CMK (cell line): ENCODE results near the gene PSG7.
"Not testable (repeated sequence)": the region's sequence is repeated elsewhere in the genome, so short reads cannot be mapped to it uniquely, and the experiment has no call there.

Source experiments
- DNase-seq: peaks from one replicate; pipeline ENCODE4 v3.0.0-alpha.2; 2010; ENCODE audit warnings: low read depth

PSG7 gene

GRCh38 chr19:42937107-42937506 is at the start of gene PSG7:
Gene PSG7, minus strand, starts transcription at chr19:42937207. Its CDS starts 131 bp downstream, at chr19:42937076.
- not testable (repeated sequence) for DNase-seq

- no peak for DNase-seq
Measured at GRCh38 chr19:42985588-42985987, 48.6 kb upstream of the PSG7 start.

GRCh38 chr19:42982111-42982510 is 45.1 kb upstream of the PSG7 start:
- DNase-seq = not testable (repeated sequence)

GRCh38 chr19:42971451-42971850 is 34.4 kb upstream of the PSG7 start:
- DNase-seq = not testable (repeated sequence)

- no peak for DNase-seq
Measured at GRCh38 chr19:42965176-42965575, 28.2 kb upstream of the PSG7 start.

GRCh38 chr19:42961119-42961518 is 24.1 kb upstream of the PSG7 start:
- no peak for DNase-seq

- not testable (repeated sequence) for DNase-seq
Measured at GRCh38 chr19:42952126-42952525, 15.1 kb upstream of the PSG7 start.

- not testable (repeated sequence) for DNase-seq
Measured at GRCh38 chr19:42951476-42951875, 14.5 kb upstream of the PSG7 start.

GRCh38 chr19:42942187-42942789 is 5.3 kb upstream of the PSG7 start:
- DNase-seq = no peak

- not testable (repeated sequence) for DNase-seq
Measured at GRCh38 chr19:42934726-42935125, 2.3 kb downstream of the PSG7 start.

- not testable (repeated sequence) for DNase-seq
Measured at GRCh38 chr19:42934183-42934582, 2.8 kb downstream of the PSG7 start.

- not testable (repeated sequence) for DNase-seq
Measured at GRCh38 chr19:42933412-42933811, 3.6 kb downstream of the PSG7 start.

- DNase-seq = not testable (repeated sequence)
Measured at GRCh38 chr19:42932485-42933101, 4.4 kb downstream of the PSG7 start.

- DNase-seq = not testable (repeated sequence)
Measured at GRCh38 chr19:42930214-42930613, 6.8 kb downstream of the PSG7 start.

GRCh38 chr19:42928896-42929295 is 8.1 kb downstream of the PSG7 start:
- DNase-seq = no peak

GRCh38 chr19:42926781-42927180 is 10.2 kb downstream of the PSG7 start:
- DNase-seq = no peak

- DNase-seq = peak; percentile 4
Measured at GRCh38 chr19:42923106-42923505, 13.9 kb downstream of the PSG7 start.

GRCh38 chr19:42920971-42921370 is 16.0 kb downstream of the PSG7 start:
- not testable (repeated sequence) for DNase-seq

GRCh38 chr19:42919757-42920079 is 17.3 kb downstream of the PSG7 start:
- DNase-seq = no peak

GRCh38 chr19:42919070-42919756 is 17.8 kb downstream of the PSG7 start:
- not testable (repeated sequence) for DNase-seq

GRCh38 chr19:42918377-42919069 is 18.5 kb downstream of the PSG7 start:
- not testable (repeated sequence) for DNase-seq

GRCh38 chr19:42917634-42918033 is 19.4 kb downstream of the PSG7 start, which contains the start of gene PSG6:
Gene PSG6, minus strand, starts transcription at chr19:42917894. Its CDS starts 102 bp downstream, at chr19:42917792.
- DNase-seq = not testable (repeated sequence)

- not testable (repeated sequence) for DNase-seq
Measured at GRCh38 chr19:42916931-42917330, 20.1 kb downstream of the PSG7 start.
